OCI-LY7 (cell line): Measurements from ENCODE around the gene MAN1A1. TPM values are rescaled to one million over a fixed set of nuclear protein-coding genes. Genes with fewer than 3 reads are reported as not detected.
"Not testable (repeated sequence)": the region's sequence is repeated elsewhere in the genome, so short reads cannot be mapped to it uniquely, and the experiment has no call there.

Experiments
- BruUV-seq: library from RNA; stranded (reverse); fragments of 400-500 nt; replicated peaks from 2 replicates; lab custom pipeline; 2021; lab: Mats Ljungman, UMichigan
- CTCF ChIA-PET: fragments of 300-600 bp; sonication (Branson Sonifier 250); formaldehyde crosslinking; loops from one replicate; lab custom pipeline; 2022; ENCODE audit warnings: antibody characterized with exemption; ENCODE audit not compliant: unreplicated experiment; lab: Charles Lee
- POLR2A ChIA-PET: fragments of 300-600 bp; sonication (Branson Sonifier 250); formaldehyde crosslinking; loops from one replicate; lab custom pipeline; 2022; ENCODE audit warnings: antibody characterized with exemption; lab: Charles Lee
- DNase-seq: peaks from one replicate; pipeline ENCODE4 v3.0.0-alpha.2; 2015; ENCODE audit warnings: low spot score
- H2AFZ ChIP-seq: fragments of 200-600 bp; sonication (generic), shearing (Covaris generic); 2 replicates; pipeline ENCODE4 v1.6.1; 2014; ENCODE audit warnings: mild to moderate bottlenecking, antibody characterized with exemption, low read length, moderate library complexity
- H3K27ac ChIP-seq: fragments of 200-600 bp; sonication (generic); 2 replicates; pipeline ENCODE4 v1.5.1; 2014; ENCODE audit warnings: mixed run types, low read depth, mild to moderate bottlenecking, moderate library complexity, low read length, inconsistent platforms; ENCODE audit not compliant: poor library complexity, severe bottlenecking
- H3K36me3 ChIP-seq: fragments of 200-600 bp; sonication (generic); 2 replicates; pipeline ENCODE4 v1.6.1; 2014; ENCODE audit warnings: mild to moderate bottlenecking, antibody characterized with exemption, low read length, moderate library complexity, mixed read lengths; ENCODE audit not compliant: insufficient read depth
- H3K4me1 ChIP-seq: fragments of 200-600 bp; sonication (generic); 2 replicates; pipeline ENCODE4 v1.5.1; 2014; ENCODE audit warnings: mild to moderate bottlenecking, low read length; ENCODE audit not compliant: insufficient read depth, poor library complexity, severe bottlenecking
- H3K4me2 ChIP-seq: fragments of 200-600 bp; sonication (generic); 2 replicates; pipeline ENCODE4 v1.6.1; 2014; ENCODE audit warnings: mild to moderate bottlenecking, low read length
- H3K4me3 ChIP-seq: fragments of 200-600 bp; sonication (generic); 2 replicates; pipeline ENCODE4 v1.5.1; 2014; ENCODE audit warnings: mild to moderate bottlenecking, low read depth, low read length; ENCODE audit not compliant: poor library complexity, severe bottlenecking
- H3K79me2 ChIP-seq: fragments of 200-600 bp; sonication (generic); 2 replicates; pipeline ENCODE4 v1.6.1; 2016; ENCODE audit warnings: low read depth, mild to moderate bottlenecking, low read length, moderate library complexity, mixed read lengths; ENCODE audit not compliant: insufficient read depth
- H3K9me2 ChIP-seq: fragments of 200-600 bp; sonication (generic); 2 replicates; pipeline ENCODE4 v1.6.1; 2016; ENCODE audit warnings: mild to moderate bottlenecking, low read length, mixed read lengths; ENCODE audit not compliant: insufficient read depth
- H3K9me3 ChIP-seq: fragments of 200-600 bp; sonication (generic); 2 replicates; pipeline ENCODE4 v1.6.1; 2014; ENCODE audit warnings: mild to moderate bottlenecking, mixed run types, low read length, mixed read lengths
- H4K20me1 ChIP-seq: fragments of 200-600 bp; sonication (generic); 2 replicates; pipeline ENCODE4 v1.6.1; 2014; ENCODE audit warnings: mild to moderate bottlenecking, antibody characterized with exemption, low read length, moderate library complexity, mixed read lengths; ENCODE audit not compliant: insufficient read depth
- CTCF ChIP-seq: fragments of 200-600 bp; sonication (generic); conservative IDR thresholded peaks from 2 replicates; pipeline ENCODE4 v1.5.1; 2014; ENCODE audit warnings: mild to moderate bottlenecking, antibody characterized with exemption, low read length, moderate library complexity, mixed read lengths
- EZH2phosphoT487 ChIP-seq: fragments of 200-600 bp; sonication (generic); IDR thresholded peaks from 2 replicates; pipeline ENCODE4 v1.6.1; 2018; ENCODE audit warnings: low read depth, borderline replicate concordance, mild to moderate bottlenecking, mixed run types, antibody characterized with exemption, low read length, moderate library complexity, mixed read lengths
- intact Hi-C: fragments of 100-400 bp; cut with micrococcal nuclease; formaldehyde crosslinking; loops from one replicate; pipeline ENCODE4 v1.10.0; 2022; ENCODE audit not compliant: unreplicated experiment
- total RNA-seq, 2 experiments: library from RNA; depleted of rRNA in 1 of 2; stranded (reverse); fragments of >200 nt in 1 of 2; shearing (Covaris generic) in 1 of 2; gene quantifications; 2 replicates each; pipeline ENCODE4 v1.2.3, GENCODE V29; 2014 to 2022

MAN1A1 gene
- total RNA-seq, 2 experiments from 2014 or later = 72.4 to 74.3 TPM

GRCh38 chr6:119379809-119380208, 30.2 kb upstream of the MAN1A1 start:
- POLR2A ChIA-PET = no interaction called here

GRCh38 chr6:119377043-119377442, 27.5 kb upstream of the MAN1A1 start:
- intact Hi-C loops, BruUV-seq, H3K9me2 ChIP-seq, H3K4me1 ChIP-seq, H3K79me2 ChIP-seq, H3K4me2 ChIP-seq, H2AFZ ChIP-seq, CTCF ChIA-PET, DNase-seq, H3K4me3 ChIP-seq, H3K27ac ChIP-seq, H4K20me1 ChIP-seq: not testable (repeated sequence)
- POLR2A ChIA-PET = interaction anchor here (0.7 kb wide), 1 partner anchor 101 kb away, joined by 6 read pairs; no protein-coding TSS in a partner anchor
- H3K9me3 ChIP-seq = peaks cover 26% of the 10 kb centered on the region; the same call in 1 of the 2 replicates
- H3K36me3 ChIP-seq = peaks cover 17% of the 10 kb centered on the region; the same call in 1 of the 2 replicates

More at GRCh38 chr6:119379809-119380208, 30.2 kb upstream of the MAN1A1 start:
- H3K4me2 ChIP-seq = no peak overlapping the region
- TF ChIP-seq EZH2phosphoT487 = no peak
- H3K27ac ChIP-seq = no peak overlapping the region
- H3K4me1 ChIP-seq = no peaks in the 10 kb centered on the region
- peaks cover 18% of the 10 kb centered on the region; the same call in 1 of the 2 replicates for H3K36me3 ChIP-seq
- no TSS peak for BruUV-seq
- CTCF ChIA-PET = no interaction called here
- intact Hi-C loops = no loop called here
- no peak for DNase-seq
- no peaks in the 10 kb centered on the region for H3K79me2 ChIP-seq
- peaks cover 42% of the 10 kb centered on the region; the same call in 1 of the 2 replicates for H3K9me3 ChIP-seq
- no peaks in the 10 kb centered on the region for H4K20me1 ChIP-seq
- H3K9me2 ChIP-seq = no peaks in the 10 kb centered on the region
- H3K4me3 ChIP-seq = no peak overlapping the region
- H2AFZ ChIP-seq = no peak overlapping the region

- Histone ChIP-seq H3K4me3 (no peak overlapping the region), H3K4me1 (no peaks in the 10 kb centered on the region), H3K27ac (no peak overlapping the region), H2AFZ (no peak overlapping the region), H3K9me3 (peaks cover 5% of the 10 kb centered on the region; the same call in 1 of the 2 replicates), H3K36me3 (peaks cover 31% of the 10 kb centered on the region), H4K20me1 (no peaks in the 10 kb centered on the region), H3K79me2 (no peaks in the 10 kb centered on the region), H3K4me2 (no peak overlapping the region), H3K9me2 (no peaks in the 10 kb centered on the region)
- BruUV-seq = no TSS peak
- TF ChIP-seq EZH2phosphoT487 (no peak), CTCF (no peak)
- no peak for DNase-seq
- CTCF ChIA-PET = no interaction called here
- POLR2A ChIA-PET = no interaction called here
- intact Hi-C loops = no loop called here
These were observed 20.5 kb upstream of the MAN1A1 start for GRCh38 chr6:119370080-119370479.
